Measurements from ENCODE around the gene COPS8. TPM values are rescaled to one million over a fixed set of nuclear protein-coding genes. Genes with fewer than 3 reads are reported as not detected.

Gene COPS8
- total RNA-seq, 2 donors from 2014 or later = 66.3 to 72.7 TPM

DNA sequence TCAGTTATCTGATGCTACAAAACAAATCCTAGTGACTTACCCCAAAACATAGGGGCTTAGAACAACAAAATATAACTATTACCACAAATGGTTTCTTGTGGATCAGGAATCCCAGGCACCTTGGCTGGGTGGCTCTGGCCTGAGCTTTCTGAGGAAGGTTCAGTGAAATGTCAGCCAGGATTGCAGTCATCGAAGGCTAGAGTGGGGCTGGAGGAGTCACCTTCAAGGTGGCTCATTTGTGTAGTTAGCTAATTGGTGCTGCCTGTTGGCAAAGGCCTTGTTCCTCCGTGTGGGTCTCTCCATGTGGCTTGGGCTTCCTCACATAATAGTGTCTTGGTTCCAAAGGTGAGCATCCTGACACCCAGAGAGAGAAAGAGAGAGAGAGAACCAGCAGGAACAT is 57.4 kb downstream of the COPS8 start:
- 88 to 94% methylated on average over 2 of the region's 2 CpGs for WGBS, 2 experiments (ENCODE audit: insufficient coverage in 1 of 2, insufficient read length in 1 of 2)
- Mint-ChIP-seq H3K27me3 (ENCODE audit: insufficient read depth) (peaks cover 7% of the 10 kb centered on the region), H3K9me3 (peaks cover 24% of the 10 kb centered on the region), H3K4me3 (no peak overlapping the region), H3K27ac (no peak overlapping the region), H3K36me3 (ENCODE audit: low read depth) (peaks cover 8% of the 10 kb centered on the region), H3K4me1 (peaks cover 2% of the 10 kb centered on the region)
- peaks cover 26% of the 10 kb centered on the region for H3K9me3 ChIP-seq (ENCODE audit: control insufficient read depth, low read length)
- H3K4me3 ChIP-seq (ENCODE audit: low read length) = no peak overlapping the region
- H3K27me3 ChIP-seq (ENCODE audit: control insufficient read depth, insufficient read depth, low read length, poor library complexity, severe bottlenecking) = no peaks in the 10 kb centered on the region
- no peaks in the 10 kb centered on the region for H3K36me3 ChIP-seq (ENCODE audit: control insufficient read depth, insufficient read depth, low read length)
- no peak overlapping the region for H3K9ac ChIP-seq (ENCODE audit: extremely low read depth, low read length, poor library complexity, severe bottlenecking)
- H3K27ac ChIP-seq (ENCODE audit: low read depth, low read length) = no peak overlapping the region
- DNase-seq = no peak
- TF ChIP-seq, protein P1, sequence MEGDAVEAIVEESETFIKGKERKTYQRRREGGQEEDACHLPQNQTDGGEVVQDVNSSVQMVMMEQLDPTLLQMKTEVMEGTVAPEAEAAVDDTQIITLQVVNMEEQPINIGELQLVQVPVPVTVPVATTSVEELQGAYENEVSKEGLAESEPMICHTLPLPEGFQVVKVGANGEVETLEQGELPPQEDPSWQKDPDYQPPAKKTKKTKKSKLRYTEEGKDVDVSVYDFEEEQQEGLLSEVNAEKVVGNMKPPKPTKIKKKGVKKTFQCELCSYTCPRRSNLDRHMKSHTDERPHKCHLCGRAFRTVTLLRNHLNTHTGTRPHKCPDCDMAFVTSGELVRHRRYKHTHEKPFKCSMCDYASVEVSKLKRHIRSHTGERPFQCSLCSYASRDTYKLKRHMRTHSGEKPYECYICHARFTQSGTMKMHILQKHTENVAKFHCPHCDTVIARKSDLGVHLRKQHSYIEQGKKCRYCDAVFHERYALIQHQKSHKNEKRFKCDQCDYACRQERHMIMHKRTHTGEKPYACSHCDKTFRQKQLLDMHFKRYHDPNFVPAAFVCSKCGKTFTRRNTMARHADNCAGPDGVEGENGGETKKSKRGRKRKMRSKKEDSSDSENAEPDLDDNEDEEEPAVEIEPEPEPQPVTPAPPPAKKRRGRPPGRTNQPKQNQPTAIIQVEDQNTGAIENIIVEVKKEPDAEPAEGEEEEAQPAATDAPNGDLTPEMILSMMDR (conservative IDR thresholded peaks at IDR 0.05) = no peak
- H3K4me1 ChIP-seq (ENCODE audit: control insufficient read depth, insufficient read depth, low read length) = no peaks in the 10 kb centered on the region

DNA sequence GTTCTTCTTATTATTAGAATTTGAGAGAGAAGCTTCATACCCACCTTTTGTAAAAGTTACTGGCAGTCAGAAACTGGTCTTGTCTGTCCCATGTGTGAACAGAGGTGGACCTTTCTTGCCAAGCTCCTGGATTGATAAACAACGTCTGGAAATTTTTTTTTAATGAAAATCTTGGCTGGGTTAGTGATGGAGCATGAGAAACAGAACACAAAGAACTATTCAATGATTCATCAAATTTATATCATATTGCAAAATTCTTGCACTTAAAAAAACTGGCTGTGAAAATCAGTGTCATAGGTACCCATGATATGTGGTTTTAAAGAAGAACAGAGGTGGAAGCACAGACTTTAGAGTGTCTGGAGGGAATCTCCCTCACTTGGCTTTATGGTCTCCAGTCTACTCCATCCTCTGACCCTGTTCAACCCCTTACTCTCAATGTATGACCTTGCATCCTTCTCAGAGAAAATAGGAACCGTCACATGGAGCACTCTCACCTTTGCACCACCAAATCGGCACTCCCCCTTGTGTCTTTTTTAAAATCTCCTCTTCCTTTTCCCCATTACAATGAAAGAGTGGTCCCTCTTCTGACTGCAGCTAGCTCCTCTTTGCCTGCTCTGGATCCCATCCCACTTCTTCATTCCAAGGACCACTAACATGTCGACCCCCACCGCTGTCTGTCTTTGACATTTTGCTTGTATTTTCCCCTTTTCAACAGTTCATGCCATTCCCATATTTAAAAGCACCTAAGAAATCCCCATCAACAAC is 58.2 kb downstream of the COPS8 start:
- DNase-seq = no peak
- H3K27ac Mint-ChIP-seq = no peak overlapping the region

DNA sequence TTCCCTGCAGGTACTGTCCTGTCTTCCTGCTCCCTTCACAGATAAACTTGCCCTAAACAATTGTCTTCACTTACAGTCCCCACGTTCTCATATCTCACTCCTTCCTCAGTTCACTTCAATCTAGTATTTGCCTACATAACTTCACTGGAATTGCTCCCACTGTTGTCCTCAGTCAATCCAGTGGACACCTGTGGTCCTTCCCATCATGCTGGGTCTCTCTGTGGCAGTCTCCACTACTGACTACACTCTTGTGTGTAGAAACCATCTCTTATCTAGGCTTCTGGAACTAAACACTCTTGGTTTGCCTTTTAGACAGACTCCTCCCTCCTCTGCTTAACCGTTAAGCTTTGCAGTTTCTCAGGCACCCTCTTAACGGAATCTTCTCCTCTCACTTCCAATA is 58.8 kb downstream of the COPS8 start:
- Histone ChIP-seq H3K27ac (ENCODE audit: low read depth, low read length) (no peak overlapping the region), H3K4me1 (ENCODE audit: control insufficient read depth, insufficient read depth, low read length) (no peaks in the 10 kb centered on the region), H3K27me3 (ENCODE audit: control insufficient read depth, insufficient read depth, low read length, poor library complexity, severe bottlenecking) (no peaks in the 10 kb centered on the region), H3K9ac (ENCODE audit: extremely low read depth, low read length, poor library complexity, severe bottlenecking) (no peak overlapping the region), H3K4me3 (ENCODE audit: low read length) (no peak overlapping the region), H3K36me3 (ENCODE audit: control insufficient read depth, insufficient read depth, low read length) (no peaks in the 10 kb centered on the region), H3K9me3 (ENCODE audit: control insufficient read depth, low read length) (peaks cover 26% of the 10 kb centered on the region)
- WGBS, 2 experiments (ENCODE audit: insufficient coverage in 1 of 2, insufficient read length in 1 of 2) = 70 to 87% methylated on average over 1 to 3 of the region's 3 CpGs
- Mint-ChIP-seq H3K4me1 (no peaks in the 10 kb centered on the region), H3K27ac (no peak overlapping the region), H3K9me3 (peaks cover 34% of the 10 kb centered on the region), H3K27me3 (ENCODE audit: insufficient read depth) (peaks cover 11% of the 10 kb centered on the region), H3K4me3 (no peak overlapping the region), H3K36me3 (ENCODE audit: low read depth) (peaks cover 10% of the 10 kb centered on the region)
- TF ChIP-seq, protein P1 (conservative IDR thresholded peaks at IDR 0.05) = no peak
- DNase-seq = no peak

More for the DNA sequence above, 58.2 kb downstream of the COPS8 start:
- Mint-ChIP-seq H3K4me1 (no peaks in the 10 kb centered on the region), H3K4me3 (no peak overlapping the region), H3K9me3 (peaks cover 30% of the 10 kb centered on the region), H3K27me3 (ENCODE audit: insufficient read depth) (peaks cover 11% of the 10 kb centered on the region), H3K36me3 (ENCODE audit: low read depth) (peaks cover 10% of the 10 kb centered on the region)
- TF ChIP-seq, protein P1 (conservative IDR thresholded peaks at IDR 0.05) = no peak
- no peak overlapping the region for H3K27ac ChIP-seq (ENCODE audit: low read depth, low read length)
- no peaks in the 10 kb centered on the region for H3K27me3 ChIP-seq (ENCODE audit: control insufficient read depth, insufficient read depth, low read length, poor library complexity, severe bottlenecking)
- peaks cover 26% of the 10 kb centered on the region for H3K9me3 ChIP-seq (ENCODE audit: control insufficient read depth, low read length)
- H3K9ac ChIP-seq (ENCODE audit: extremely low read depth, low read length, poor library complexity, severe bottlenecking) = no peak overlapping the region
- H3K4me3 ChIP-seq (ENCODE audit: low read length) = no peak overlapping the region
- no peaks in the 10 kb centered on the region for H3K4me1 ChIP-seq (ENCODE audit: control insufficient read depth, insufficient read depth, low read length)
- 85 to 93% methylated on average over 3 to 5 of the region's 5 CpGs for WGBS, 2 experiments (ENCODE audit: insufficient coverage in 1 of 2, insufficient read length in 1 of 2)
- H3K36me3 ChIP-seq (ENCODE audit: control insufficient read depth, insufficient read depth, low read length) = no peaks in the 10 kb centered on the region
